SU-DHL-6 (cell line): Measurements from ENCODE around the gene DYNLT2.

Experiments used
- H2AFZ ChIP-seq: fragments of 200-600 bp; sonication (generic); 2 replicates; pipeline ENCODE4 v1.6.1; 2014; ENCODE audit warnings: low read depth, mild to moderate bottlenecking, moderate library complexity, mixed read lengths, antibody characterized with exemption, low read length; ENCODE audit not compliant: severe bottlenecking
- H3F3A ChIP-seq: fragments of 200-600 bp; shearing (Covaris generic); 2 replicates; pipeline ENCODE4 v1.6.0; 2016; ENCODE audit warnings: antibody characterized with exemption, mild to moderate bottlenecking; ENCODE audit not compliant: insufficient read depth
- H3K27ac ChIP-seq: fragments of 200-600 bp; sonication (generic); 2 replicates; pipeline ENCODE4 v1.5.1; 2016; ENCODE audit warnings: low read depth, mild to moderate bottlenecking, low read length, moderate library complexity, mixed read lengths
- H3K27me3 ChIP-seq: fragments of 200-600 bp; sonication (generic), shearing (Covaris generic); 2 replicates; pipeline ENCODE4 v1.6.0; 2014; ENCODE audit warnings: mild to moderate bottlenecking, low read length
- H3K36me3 ChIP-seq: fragments of 200-600 bp; sonication (generic); 2 replicates; pipeline ENCODE4 v1.6.1; 2014; ENCODE audit warnings: mild to moderate bottlenecking, low read length, mixed read lengths
- H3K4me2 ChIP-seq: fragments of 300-600, 200-600 bp; shearing (Covaris generic), sonication (generic); 2 replicates; pipeline ENCODE4 v1.6.0; 2014; ENCODE audit warnings: low read length, low read depth, mild to moderate bottlenecking; ENCODE audit not compliant: poor library complexity, severe bottlenecking
- H3K4me3 ChIP-seq: fragments of 200-600 bp; sonication (generic); 2 replicates; pipeline ENCODE4 v1.5.1; 2014; ENCODE audit warnings: antibody characterized with exemption, low read length, mild to moderate bottlenecking, mixed read lengths; ENCODE audit not compliant: insufficient read depth, poor library complexity, severe bottlenecking
- H3K79me2 ChIP-seq: fragments of 200-600 bp; sonication (generic); 2 replicates; pipeline ENCODE4 v1.6.1; 2014; ENCODE audit warnings: mild to moderate bottlenecking, low read length, moderate library complexity; ENCODE audit not compliant: insufficient read depth
- H3K9ac ChIP-seq: fragments of 200-600 bp; sonication (generic); 2 replicates; pipeline ENCODE4 v1.7.0; 2014; ENCODE audit warnings: mild to moderate bottlenecking, low read length
- H3K9me2 ChIP-seq: fragments of 200-600 bp; sonication (generic); replicated peaks from 2 replicates; pipeline ENCODE4 v1.6.1; 2014; ENCODE audit warnings: low read length; ENCODE audit not compliant: insufficient read depth
- H3K9me3 ChIP-seq: fragments of 200-600 bp; sonication (generic); 2 replicates; pipeline ENCODE4 v1.6.1; 2014; ENCODE audit warnings: low read length, mixed read lengths; ENCODE audit not compliant: insufficient read depth
- H4K20me1 ChIP-seq: fragments of 200-600 bp; sonication (generic); 2 replicates; pipeline ENCODE4 v1.6.1; 2014; ENCODE audit warnings: low read depth, mild to moderate bottlenecking, antibody characterized with exemption, low read length, moderate library complexity, mixed read lengths
- CTCF ChIP-seq: fragments of 200-600 bp; sonication (generic); IDR thresholded peaks from one replicate; pipeline ENCODE4 v1.5.1; 2017; ENCODE audit warnings: antibody characterized with exemption, mild to moderate bottlenecking, low read length, moderate library complexity; ENCODE audit not compliant: insufficient read depth, poor library complexity, severe bottlenecking
- EZH2phosphoT487 ChIP-seq: fragments of 200-600 bp; sonication (generic), shearing (Covaris generic); conservative IDR thresholded peaks from 2 replicates; pipeline ENCODE4 v1.6.1; 2018; ENCODE audit warnings: mild to moderate bottlenecking, antibody characterized with exemption, low read length, moderate library complexity, mixed read lengths

The DYNLT2 gene

GRCh38 chr6:169794317-169795055 lies 43.1 kb upstream of the DYNLT2 start:
- Histone ChIP-seq H3K9ac (no peak overlapping the region), H2AFZ (no peak overlapping the region), H3F3A (no peaks in the 10 kb centered on the region), H3K27me3 (no peaks in the 10 kb centered on the region), H3K4me2 (no peak overlapping the region), H3K36me3 (no peaks in the 10 kb centered on the region), H3K79me2 (no peaks in the 10 kb centered on the region), H3K27ac (no peak overlapping the region), H3K9me3 (no peaks in the 10 kb centered on the region), H3K9me2 (no peaks in the 10 kb centered on the region), H4K20me1 (no peaks in the 10 kb centered on the region), H3K4me3 (no peak overlapping the region)
- TF ChIP-seq CTCF (no peak), EZH2phosphoT487 (no peak)

GRCh38 chr6:169793408-169793807 lies 42.0 kb upstream of the DYNLT2 start:
- TF ChIP-seq EZH2phosphoT487 (no peak), CTCF (no peak)
- Histone ChIP-seq H3F3A (no peaks in the 10 kb centered on the region), H3K79me2 (no peaks in the 10 kb centered on the region), H3K9me3 (no peaks in the 10 kb centered on the region), H3K4me2 (no peak overlapping the region), H2AFZ (no peak overlapping the region), H3K9ac (no peak overlapping the region), H4K20me1 (no peaks in the 10 kb centered on the region), H3K27me3 (no peaks in the 10 kb centered on the region), H3K9me2 (no peaks in the 10 kb centered on the region), H3K36me3 (no peaks in the 10 kb centered on the region), H3K27ac (no peak overlapping the region), H3K4me3 (no peak overlapping the region)

DNA sequence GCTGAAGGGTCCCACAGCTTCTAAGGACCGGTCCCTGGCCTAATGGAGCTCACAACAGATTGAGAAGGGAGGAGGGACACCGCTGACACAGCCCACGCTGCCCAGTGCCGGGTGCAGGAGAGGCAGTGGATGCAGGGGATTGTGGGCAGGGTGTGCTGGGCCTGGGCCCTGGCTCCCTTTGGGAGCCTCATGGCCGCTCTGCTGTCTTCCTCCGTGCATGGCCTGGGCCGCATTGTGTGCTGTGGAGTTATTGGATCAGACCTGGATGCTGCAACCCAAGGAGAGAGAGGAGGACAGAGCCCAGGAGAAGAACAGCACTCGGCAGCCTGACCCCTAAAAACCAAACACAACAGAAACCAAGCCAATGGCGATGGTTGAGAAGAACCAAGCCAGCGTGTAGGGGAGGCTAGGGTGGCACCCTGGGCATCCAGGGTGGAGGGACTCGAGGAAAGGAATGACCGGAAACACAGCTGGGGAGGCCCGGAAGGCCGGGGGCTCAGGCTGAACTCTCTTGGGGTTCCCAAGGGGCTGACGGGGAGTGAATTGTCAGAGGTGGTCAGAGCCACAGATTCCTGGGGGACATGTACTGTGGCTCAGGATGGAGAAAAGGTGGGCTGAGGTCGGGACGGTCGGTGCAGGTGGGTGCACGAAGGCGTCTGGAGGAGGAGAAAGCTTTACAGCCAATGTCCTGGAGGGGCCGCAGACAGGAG lies 41.1 kb upstream of the DYNLT2 start:
- Histone ChIP-seq H3K27me3 (no peaks in the 10 kb centered on the region), H4K20me1 (no peaks in the 10 kb centered on the region), H3F3A (no peaks in the 10 kb centered on the region), H3K27ac (no peak overlapping the region), H3K9me2 (no peaks in the 10 kb centered on the region), H3K4me2 (no peak overlapping the region), H3K36me3 (no peaks in the 10 kb centered on the region), H2AFZ (no peak overlapping the region), H3K9me3 (no peaks in the 10 kb centered on the region), H3K4me3 (no peak overlapping the region), H3K79me2 (no peaks in the 10 kb centered on the region), H3K9ac (no peak overlapping the region)
- TF ChIP-seq EZH2phosphoT487 (no peak), CTCF (no peak)
